Keratinocyte (primary cell): ENCODE data around the gene PARK7.

Source experiments
- EZH2 ChIP-seq: IDR thresholded peaks from one replicate; pipeline ENCODE4 v1.6.1; 2012; ENCODE audit warnings: inconsistent platforms, mild to moderate bottlenecking, low read length, moderate library complexity
- TF ChIP-seq, protein P1 (sequence below), 3 experiments: IDR thresholded peaks in 1 of 3; conservative IDR thresholded peaks in 1 of 3; optimal IDR thresholded peaks in 1 of 3; 2 replicates in 2 of 3; 3 replicates in 1 of 3; pipeline versions ENCODE3 to v1.5.1; 2011; ENCODE audit warnings: low read length in 3 of 3, mild to moderate bottlenecking in 3 of 3, moderate library complexity in 2 of 3, control low read depth in 1 of 3, inconsistent platforms in 1 of 3; ENCODE audit not compliant: insufficient read depth in 2 of 3; ENCODE audit errors: extremely low read depth in 1 of 3

GRCh38 chr1:8021676-8022266 is 60.3 kb downstream of the PARK7 start:
- TF ChIP-seq, protein P1, sequence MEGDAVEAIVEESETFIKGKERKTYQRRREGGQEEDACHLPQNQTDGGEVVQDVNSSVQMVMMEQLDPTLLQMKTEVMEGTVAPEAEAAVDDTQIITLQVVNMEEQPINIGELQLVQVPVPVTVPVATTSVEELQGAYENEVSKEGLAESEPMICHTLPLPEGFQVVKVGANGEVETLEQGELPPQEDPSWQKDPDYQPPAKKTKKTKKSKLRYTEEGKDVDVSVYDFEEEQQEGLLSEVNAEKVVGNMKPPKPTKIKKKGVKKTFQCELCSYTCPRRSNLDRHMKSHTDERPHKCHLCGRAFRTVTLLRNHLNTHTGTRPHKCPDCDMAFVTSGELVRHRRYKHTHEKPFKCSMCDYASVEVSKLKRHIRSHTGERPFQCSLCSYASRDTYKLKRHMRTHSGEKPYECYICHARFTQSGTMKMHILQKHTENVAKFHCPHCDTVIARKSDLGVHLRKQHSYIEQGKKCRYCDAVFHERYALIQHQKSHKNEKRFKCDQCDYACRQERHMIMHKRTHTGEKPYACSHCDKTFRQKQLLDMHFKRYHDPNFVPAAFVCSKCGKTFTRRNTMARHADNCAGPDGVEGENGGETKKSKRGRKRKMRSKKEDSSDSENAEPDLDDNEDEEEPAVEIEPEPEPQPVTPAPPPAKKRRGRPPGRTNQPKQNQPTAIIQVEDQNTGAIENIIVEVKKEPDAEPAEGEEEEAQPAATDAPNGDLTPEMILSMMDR (optimal IDR thresholded peaks at IDR 0.05 in 1 of 3, IDR thresholded peaks at IDR 0.05 in 1 of 3, conservative IDR thresholded peaks at IDR 0.05 in 1 of 3; ENCODE audit: extremely low read depth in 1 of 3, insufficient read depth in 2 of 3, low read length in 3 of 3), result no peak
- no peak for TF ChIP-seq EZH2
